GM23338 (cell line): ENCODE results near the gene FGD3. TPM values are rescaled to one million over a fixed set of nuclear protein-coding genes. Genes with fewer than 3 reads are reported as not detected.
A peak's percentile ranks its signal among the peaks of the same experiment; 100 is the strongest.
"Not testable (repeated sequence)": the region's sequence is repeated elsewhere in the genome, so short reads cannot be mapped to it uniquely, and the experiment has no call there.

Experiments used
- ATAC-seq: fragments of 200-7000 bp; cut with Tn5 transposase; 3 replicates; pipeline ENCODE4 v1.9.1; 2020
- DNase-seq: peaks from one replicate; pipeline ENCODE4 v3.0.0-alpha.2; 2015; ENCODE audit warnings: low spot score
- H2AFZ ChIP-seq: fragments of 200-600 bp; sonication (generic); 2 replicates; pipeline ENCODE4 v1.8.0; 2016; ENCODE audit warnings: antibody characterized with exemption, mild to moderate bottlenecking, moderate library complexity
- H3F3A ChIP-seq: fragments of 200-600 bp; sonication (generic); replicated peaks from 2 replicates; pipeline ENCODE4 v1.8.0; 2017; ENCODE audit warnings: antibody characterized with exemption, mixed run types, low read depth
- H3K27ac ChIP-seq: fragments of 200-600 bp; sonication (generic); 2 replicates; pipeline ENCODE4 v1.6.1; 2016; ENCODE audit warnings: low read depth
- H3K27me3 ChIP-seq: fragments of 200-600 bp; sonication (generic); 2 replicates; pipeline ENCODE4 v1.8.0; 2016; ENCODE audit warnings: mild to moderate bottlenecking, mixed run types, moderate library complexity; ENCODE audit not compliant: insufficient read depth
- H3K36me3 ChIP-seq: fragments of 200-600 bp; sonication (generic); 2 replicates; pipeline ENCODE4 v1.8.0; 2016; ENCODE audit warnings: mild to moderate bottlenecking; ENCODE audit not compliant: insufficient read depth
- H3K4me1 ChIP-seq: fragments of 200-600 bp; sonication (generic); 2 replicates; pipeline ENCODE4 v1.8.0; 2016; ENCODE audit warnings: mild to moderate bottlenecking, moderate library complexity; ENCODE audit not compliant: insufficient read depth
- H3K4me2 ChIP-seq: fragments of 200-600 bp; sonication (generic); 2 replicates; pipeline ENCODE4 v1.7.1; 2017; ENCODE audit warnings: mixed run types
- H3K4me3 ChIP-seq: fragments of 200-600 bp; sonication (generic); 2 replicates; pipeline ENCODE4 v1.6.1; 2016; ENCODE audit warnings: mixed run types
- H3K79me2 ChIP-seq: fragments of 200-600 bp; sonication (generic); replicated peaks from 2 replicates; pipeline ENCODE4 v1.8.0; 2017; ENCODE audit warnings: mild to moderate bottlenecking; ENCODE audit not compliant: insufficient read depth
- H3K9me2 ChIP-seq: fragments of 200-600 bp; sonication (generic); 2 replicates; pipeline ENCODE4 v1.8.0; 2017; ENCODE audit not compliant: insufficient read depth
- H4K20me1 ChIP-seq: fragments of 200-600 bp; sonication (generic); replicated peaks from 2 replicates; pipeline ENCODE4 v1.8.0; 2017; ENCODE audit warnings: mild to moderate bottlenecking; ENCODE audit not compliant: insufficient read depth
- H3K27ac Mint-ChIP-seq: 2 replicates; pipeline ENCODE4 v1.8.0; 2020; ENCODE audit warnings: inconsistent platforms, mild to moderate bottlenecking, moderate library complexity, mixed read lengths
- H3K27me3 Mint-ChIP-seq: 3 replicates; pipeline ENCODE4 v1.8.0; 2022; ENCODE audit warnings: low read depth, mild to moderate bottlenecking, moderate library complexity, mixed read lengths, inconsistent platforms; ENCODE audit not compliant: insufficient read depth, poor library complexity
- H3K36me3 Mint-ChIP-seq: 3 replicates; pipeline ENCODE4 v1.8.0; 2021; ENCODE audit warnings: low read depth, mild to moderate bottlenecking, inconsistent platforms, moderate library complexity, mixed read lengths
- H3K4me1 Mint-ChIP-seq: 3 replicates; pipeline ENCODE4 v1.8.0; 2020; ENCODE audit warnings: mild to moderate bottlenecking, inconsistent platforms, mixed read lengths
- H3K4me3 Mint-ChIP-seq: 3 replicates; pipeline ENCODE4 v1.8.0; 2021; ENCODE audit warnings: moderate library complexity, mild to moderate bottlenecking, inconsistent platforms, mixed read lengths
- H3K9me3 Mint-ChIP-seq: 3 replicates; pipeline ENCODE4 v1.8.0; 2020; ENCODE audit warnings: moderate library complexity, mild to moderate bottlenecking, inconsistent platforms, mixed read lengths
- EZH2phosphoT487 ChIP-seq: fragments of 200-600 bp; sonication (generic); IDR thresholded peaks from one replicate; pipeline ENCODE4 v1.8.1; 2018; ENCODE audit warnings: antibody characterized with exemption; ENCODE audit not compliant: unreplicated experiment
- POLR2AphosphoS5 ChIP-seq: IDR thresholded peaks from 2 replicates; pipeline ENCODE4 v1.6.1; 2016; ENCODE audit warnings: antibody characterized with exemption, low read depth
- STAT1 ChIP-seq: IDR thresholded peaks from one replicate; pipeline ENCODE4 v1.6.1; 2016; ENCODE audit warnings: antibody characterized with exemption; ENCODE audit not compliant: unreplicated experiment
- polyA plus RNA-seq: library from polyadenylated mRNA; unstranded; fragments of >200 nt; fragmentation: Nextera tagmentation; extraction: Ambion mirVana; gene quantifications from 2 replicates; pipeline ENCODE4 v1.2.1, GENCODE V29; 2016
- total RNA-seq: library from RNA; depleted of rRNA; stranded (reverse); fragments of >200 nt; shearing (Covaris generic); gene quantifications from 2 replicates; pipeline ENCODE4 v1.2.3, GENCODE V29; 2014
- TF ChIP-seq, protein P1 (sequence below): IDR thresholded peaks from 2 replicates; pipeline ENCODE4 v1.6.1; 2016; ENCODE audit warnings: antibody characterized with exemption
- TF ChIP-seq, protein P2 (sequence below): fragments of 250-450 bp; sonication (Bioruptor Pico); IDR thresholded peaks from 2 replicates; pipeline ENCODE4 v1.5.0; 2020; ENCODE audit warnings: mild to moderate bottlenecking, moderate library complexity

FGD3 gene
- total and polyA plus RNA-seq, 2 experiments from 2014 or later: 0.95 to 1.7 TPM

DNA sequence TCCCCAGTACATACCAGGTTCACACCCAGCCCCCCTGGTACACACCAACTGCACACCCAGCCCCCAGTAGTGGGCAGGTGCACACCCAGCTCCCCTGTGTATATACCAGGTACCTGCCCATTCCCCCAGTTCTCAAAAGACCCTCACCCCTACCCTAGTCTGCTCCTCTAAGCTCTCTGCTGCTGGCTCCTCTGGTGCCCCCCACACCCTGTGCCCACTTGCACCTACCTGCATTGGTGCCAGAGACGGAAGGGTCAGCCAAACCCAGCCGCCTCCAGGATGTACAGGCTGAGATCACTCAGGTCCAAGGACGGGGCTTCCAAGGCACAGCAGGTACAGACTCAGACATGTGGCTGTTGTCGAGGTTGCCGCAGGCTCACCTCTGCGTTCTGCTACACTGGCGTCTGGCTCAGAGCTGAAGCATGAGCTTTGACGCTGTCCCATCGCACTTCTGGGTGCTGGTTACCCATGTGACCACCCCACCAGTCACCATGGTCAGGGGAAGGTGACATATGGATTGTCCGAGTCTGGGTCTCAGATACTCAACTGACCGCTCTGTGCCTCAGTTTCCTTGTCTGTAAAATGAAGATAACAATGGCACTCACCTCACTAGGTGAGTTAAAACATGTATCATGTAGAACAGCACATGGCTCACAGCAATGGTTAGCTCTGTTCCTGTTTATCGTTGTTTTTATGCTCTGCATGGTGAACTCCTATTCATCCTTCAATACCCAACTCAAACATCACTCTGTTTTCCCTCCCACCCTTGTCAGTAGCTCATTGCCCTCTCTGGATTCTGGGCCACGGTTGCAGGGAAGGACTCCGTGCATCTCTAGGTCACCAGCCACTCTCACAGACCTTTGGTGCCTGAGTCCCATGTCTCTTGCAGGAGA lies 65.9 kb downstream of the FGD3 start (continued):
- TF ChIP-seq, protein P1, sequence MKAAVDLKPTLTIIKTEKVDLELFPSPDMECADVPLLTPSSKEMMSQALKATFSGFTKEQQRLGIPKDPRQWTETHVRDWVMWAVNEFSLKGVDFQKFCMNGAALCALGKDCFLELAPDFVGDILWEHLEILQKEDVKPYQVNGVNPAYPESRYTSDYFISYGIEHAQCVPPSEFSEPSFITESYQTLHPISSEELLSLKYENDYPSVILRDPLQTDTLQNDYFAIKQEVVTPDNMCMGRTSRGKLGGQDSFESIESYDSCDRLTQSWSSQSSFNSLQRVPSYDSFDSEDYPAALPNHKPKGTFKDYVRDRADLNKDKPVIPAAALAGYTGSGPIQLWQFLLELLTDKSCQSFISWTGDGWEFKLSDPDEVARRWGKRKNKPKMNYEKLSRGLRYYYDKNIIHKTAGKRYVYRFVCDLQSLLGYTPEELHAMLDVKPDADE: no peak
- TF ChIP-seq EZH2phosphoT487: no peak

DNA sequence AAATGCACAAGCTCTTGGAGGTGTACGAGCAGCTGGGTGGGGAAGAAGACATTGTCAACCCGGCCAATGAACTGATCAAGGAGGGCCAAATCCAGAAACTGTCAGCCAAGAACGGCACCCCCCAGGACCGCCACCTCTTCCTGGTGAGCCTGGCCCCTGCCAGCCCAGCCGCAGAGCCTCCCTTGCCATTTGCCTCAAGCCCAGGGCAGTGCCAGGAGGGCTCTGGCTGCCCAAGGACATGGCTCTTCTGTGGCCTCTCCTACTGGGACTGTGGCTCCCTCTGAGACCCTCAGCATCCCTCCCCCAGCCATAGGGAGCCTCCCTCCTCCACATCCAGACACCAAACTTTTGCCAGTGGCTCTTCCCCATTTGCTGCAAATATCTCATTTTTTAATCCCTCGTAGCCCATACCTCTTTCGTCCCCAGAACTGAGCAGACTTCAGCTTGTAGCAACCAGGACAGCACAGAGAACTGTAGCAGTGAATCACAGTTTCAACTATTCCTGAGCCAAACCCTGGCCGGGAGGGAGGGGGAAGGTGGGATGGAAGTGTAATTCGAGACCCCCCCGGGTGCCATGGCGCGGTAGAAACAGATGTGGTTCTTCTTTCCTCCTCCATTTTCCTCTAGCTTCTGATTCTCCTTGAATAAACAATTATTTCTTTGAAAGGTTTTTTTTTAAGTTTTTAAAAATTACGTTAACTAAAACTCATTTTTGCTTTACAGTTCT lies 66.7 kb downstream of the FGD3 start:
- H3K36me3 Mint-ChIP-seq: no peaks in the 10 kb centered on the region

DNA sequence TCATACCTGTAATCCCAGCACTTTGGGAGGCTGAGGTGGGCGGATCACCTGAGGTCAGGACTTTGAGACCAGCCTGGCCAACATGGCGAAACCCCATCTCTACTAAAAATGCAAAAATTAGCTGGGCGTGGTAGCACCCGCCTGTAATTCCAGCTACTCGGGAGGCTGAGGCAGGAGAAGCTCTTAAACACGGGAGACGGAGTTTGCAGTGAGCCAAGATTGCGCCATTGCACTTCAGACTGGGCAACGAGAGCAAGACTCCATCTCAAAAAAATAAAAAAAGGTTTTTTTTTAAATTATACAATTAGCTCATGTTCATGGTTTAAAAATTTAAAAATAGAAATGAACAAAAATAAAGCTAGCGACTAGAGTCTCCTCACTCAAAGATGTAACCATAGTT lies 67.9 kb downstream of the FGD3 start:
- H3K27me3 ChIP-seq, ATAC-seq, H3F3A ChIP-seq, H3K27ac Mint-ChIP-seq, H3K4me3 ChIP-seq, H4K20me1 ChIP-seq, H3K79me2 ChIP-seq, H3K36me3 ChIP-seq, H3K9me3 Mint-ChIP-seq, H2AFZ ChIP-seq, H3K9me2 ChIP-seq, H3K36me3 Mint-ChIP-seq, DNase-seq, H3K4me3 Mint-ChIP-seq, H3K27ac ChIP-seq, H3K27me3 Mint-ChIP-seq, H3K4me2 ChIP-seq, H3K4me1 ChIP-seq: not testable (repeated sequence)
- H3K4me1 Mint-ChIP-seq: peaks cover 22% of the 10 kb centered on the region; the same call in 2 of the 3 replicates

More for the DNA sequence above, 66.7 kb downstream of the FGD3 start:
- H3F3A ChIP-seq: no peaks in the 10 kb centered on the region
- Mint-ChIP-seq H3K27me3 (peaks cover 11% of the 10 kb centered on the region), H3K27ac (peak overlapping the region; percentile 31; the same call in 1 of the 2 replicates), H3K4me1 (peaks cover 20% of the 10 kb centered on the region; the same call in 2 of the 3 replicates), H3K4me3 (no peak overlapping the region), H3K9me3 (no peaks in the 10 kb centered on the region)
- no peak overlapping the region for H2AFZ ChIP-seq
- H3K4me2 ChIP-seq: no peak overlapping the region
- no peaks in the 10 kb centered on the region for H4K20me1 ChIP-seq
- ATAC-seq: peak; percentile 16; the same call in 2 of the 3 replicates
- no peak overlapping the region for H3K4me3 ChIP-seq
- H3K4me1 ChIP-seq: no peaks in the 10 kb centered on the region; the same call in 1 of the 2 replicates
- H3K79me2 ChIP-seq: no peaks in the 10 kb centered on the region
- DNase-seq: peak; percentile 67
- no peaks in the 10 kb centered on the region for H3K27me3 ChIP-seq
- H3K36me3 ChIP-seq: no peaks in the 10 kb centered on the region
- TF ChIP-seq STAT1 (no peak), POLR2AphosphoS5 (no peak)
- TF ChIP-seq, protein P2, sequence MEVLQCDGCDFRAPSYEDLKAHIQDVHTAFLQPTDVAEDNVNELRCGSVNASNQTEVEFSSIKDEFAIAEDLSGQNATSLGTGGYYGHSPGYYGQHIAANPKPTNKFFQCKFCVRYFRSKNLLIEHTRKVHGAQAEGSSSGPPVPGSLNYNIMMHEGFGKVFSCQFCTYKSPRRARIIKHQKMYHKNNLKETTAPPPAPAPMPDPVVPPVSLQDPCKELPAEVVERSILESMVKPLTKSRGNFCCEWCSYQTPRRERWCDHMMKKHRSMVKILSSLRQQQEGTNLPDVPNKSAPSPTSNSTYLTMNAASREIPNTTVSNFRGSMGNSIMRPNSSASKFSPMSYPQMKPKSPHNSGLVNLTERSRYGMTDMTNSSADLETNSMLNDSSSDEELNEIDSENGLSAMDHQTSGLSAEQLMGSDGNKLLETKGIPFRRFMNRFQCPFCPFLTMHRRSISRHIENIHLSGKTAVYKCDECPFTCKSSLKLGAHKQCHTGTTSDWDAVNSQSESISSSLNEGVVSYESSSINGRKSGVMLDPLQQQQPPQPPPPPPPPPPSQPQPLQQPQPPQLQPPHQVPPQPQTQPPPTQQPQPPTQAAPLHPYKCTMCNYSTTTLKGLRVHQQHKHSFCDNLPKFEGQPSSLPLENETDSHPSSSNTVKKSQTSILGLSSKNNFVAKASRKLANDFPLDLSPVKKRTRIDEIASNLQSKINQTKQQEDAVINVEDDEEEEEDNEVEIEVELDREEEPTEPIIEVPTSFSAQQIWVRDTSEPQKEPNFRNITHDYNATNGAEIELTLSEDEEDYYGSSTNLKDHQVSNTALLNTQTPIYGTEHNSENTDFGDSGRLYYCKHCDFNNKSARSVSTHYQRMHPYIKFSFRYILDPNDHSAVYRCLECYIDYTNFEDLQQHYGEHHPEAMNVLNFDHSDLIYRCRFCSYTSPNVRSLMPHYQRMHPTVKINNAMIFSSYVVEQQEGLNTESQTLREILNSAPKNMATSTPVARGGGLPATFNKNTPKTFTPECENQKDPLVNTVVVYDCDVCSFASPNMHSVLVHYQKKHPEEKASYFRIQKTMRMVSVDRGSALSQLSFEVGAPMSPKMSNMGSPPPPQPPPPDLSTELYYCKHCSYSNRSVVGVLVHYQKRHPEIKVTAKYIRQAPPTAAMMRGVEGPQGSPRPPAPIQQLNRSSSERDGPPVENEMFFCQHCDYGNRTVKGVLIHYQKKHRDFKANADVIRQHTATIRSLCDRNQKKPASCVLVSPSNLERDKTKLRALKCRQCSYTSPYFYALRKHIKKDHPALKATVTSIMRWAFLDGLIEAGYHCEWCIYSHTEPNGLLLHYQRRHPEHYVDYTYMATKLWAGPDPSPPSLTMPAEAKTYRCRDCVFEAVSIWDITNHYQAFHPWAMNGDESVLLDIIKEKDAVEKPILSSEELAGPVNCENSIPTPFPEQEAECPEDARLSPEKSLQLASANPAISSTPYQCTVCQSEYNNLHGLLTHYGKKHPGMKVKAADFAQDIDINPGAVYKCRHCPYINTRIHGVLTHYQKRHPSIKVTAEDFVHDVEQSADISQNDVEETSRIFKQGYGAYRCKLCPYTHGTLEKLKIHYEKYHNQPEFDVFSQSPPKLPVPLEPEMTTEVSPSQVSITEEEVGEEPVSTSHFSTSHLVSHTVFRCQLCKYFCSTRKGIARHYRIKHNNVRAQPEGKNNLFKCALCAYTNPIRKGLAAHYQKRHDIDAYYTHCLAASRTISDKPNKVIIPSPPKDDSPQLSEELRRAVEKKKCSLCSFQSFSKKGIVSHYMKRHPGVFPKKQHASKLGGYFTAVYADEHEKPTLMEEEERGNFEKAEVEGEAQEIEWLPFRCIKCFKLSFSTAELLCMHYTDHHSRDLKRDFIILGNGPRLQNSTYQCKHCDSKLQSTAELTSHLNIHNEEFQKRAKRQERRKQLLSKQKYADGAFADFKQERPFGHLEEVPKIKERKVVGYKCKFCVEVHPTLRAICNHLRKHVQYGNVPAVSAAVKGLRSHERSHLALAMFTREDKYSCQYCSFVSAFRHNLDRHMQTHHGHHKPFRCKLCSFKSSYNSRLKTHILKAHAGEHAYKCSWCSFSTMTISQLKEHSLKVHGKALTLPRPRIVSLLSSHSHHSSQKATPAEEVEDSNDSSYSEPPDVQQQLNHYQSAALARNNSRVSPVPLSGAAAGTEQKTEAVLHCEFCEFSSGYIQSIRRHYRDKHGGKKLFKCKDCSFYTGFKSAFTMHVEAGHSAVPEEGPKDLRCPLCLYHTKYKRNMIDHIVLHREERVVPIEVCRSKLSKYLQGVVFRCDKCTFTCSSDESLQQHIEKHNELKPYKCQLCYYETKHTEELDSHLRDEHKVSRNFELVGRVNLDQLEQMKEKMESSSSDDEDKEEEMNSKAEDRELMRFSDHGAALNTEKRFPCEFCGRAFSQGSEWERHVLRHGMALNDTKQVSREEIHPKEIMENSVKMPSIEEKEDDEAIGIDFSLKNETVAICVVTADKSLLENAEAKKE: no peak
- H3K27ac ChIP-seq: no peak overlapping the region
- no peaks in the 10 kb centered on the region for H3K9me2 ChIP-seq
